HAP-1 (cell line): Measurements from ENCODE around the gene HIP1R.
"Not testable (repeated sequence)": the region's sequence is repeated elsewhere in the genome, so short reads cannot be mapped to it uniquely, and the experiment has no call there.

Source experiments
- DNase-seq, 2 experiments: peaks; one replicate each; pipeline ENCODE4 v3.0.0-alpha.2; 2016 to 2020; ENCODE audit warnings: low spot score in 2 of 2
- H3K27me3 ChIP-seq: fragments of 250-450 bp; sonication (Bioruptor Pico); 2 replicates; pipeline ENCODE4 v1.5.1; 2020; ENCODE audit warnings: low read depth, mild to moderate bottlenecking, moderate library complexity
- H3K36me3 ChIP-seq: fragments of 250-450 bp; sonication (Bioruptor Pico); replicated peaks from 2 replicates; pipeline ENCODE4 v1.5.1; 2020; ENCODE audit warnings: mild to moderate bottlenecking
- H3K4me1 ChIP-seq: fragments of 250-450 bp; sonication (Bioruptor Pico); 2 replicates; pipeline ENCODE4 v1.5.1; 2020; ENCODE audit warnings: mild to moderate bottlenecking
- H3K4me3 ChIP-seq: fragments of 250-450 bp; sonication (Bioruptor Pico); 2 replicates; pipeline ENCODE4 v1.5.1; 2020; ENCODE audit warnings: mild to moderate bottlenecking, moderate library complexity
- H3K9me3 ChIP-seq: fragments of 250-450 bp; sonication (Bioruptor Pico); 2 replicates; pipeline ENCODE4 v1.5.1; 2020; ENCODE audit warnings: mild to moderate bottlenecking, moderate library complexity
- in situ Hi-C: fragments of 300-500 bp; cut with MboI; formaldehyde crosslinking; loops from 3 replicates; pipeline ENCODE4 v1.14.3; 2020; ENCODE audit warnings: low sequenced_read_pairs, inconsistent platforms, mixed read lengths

HIP1R gene

DNA sequence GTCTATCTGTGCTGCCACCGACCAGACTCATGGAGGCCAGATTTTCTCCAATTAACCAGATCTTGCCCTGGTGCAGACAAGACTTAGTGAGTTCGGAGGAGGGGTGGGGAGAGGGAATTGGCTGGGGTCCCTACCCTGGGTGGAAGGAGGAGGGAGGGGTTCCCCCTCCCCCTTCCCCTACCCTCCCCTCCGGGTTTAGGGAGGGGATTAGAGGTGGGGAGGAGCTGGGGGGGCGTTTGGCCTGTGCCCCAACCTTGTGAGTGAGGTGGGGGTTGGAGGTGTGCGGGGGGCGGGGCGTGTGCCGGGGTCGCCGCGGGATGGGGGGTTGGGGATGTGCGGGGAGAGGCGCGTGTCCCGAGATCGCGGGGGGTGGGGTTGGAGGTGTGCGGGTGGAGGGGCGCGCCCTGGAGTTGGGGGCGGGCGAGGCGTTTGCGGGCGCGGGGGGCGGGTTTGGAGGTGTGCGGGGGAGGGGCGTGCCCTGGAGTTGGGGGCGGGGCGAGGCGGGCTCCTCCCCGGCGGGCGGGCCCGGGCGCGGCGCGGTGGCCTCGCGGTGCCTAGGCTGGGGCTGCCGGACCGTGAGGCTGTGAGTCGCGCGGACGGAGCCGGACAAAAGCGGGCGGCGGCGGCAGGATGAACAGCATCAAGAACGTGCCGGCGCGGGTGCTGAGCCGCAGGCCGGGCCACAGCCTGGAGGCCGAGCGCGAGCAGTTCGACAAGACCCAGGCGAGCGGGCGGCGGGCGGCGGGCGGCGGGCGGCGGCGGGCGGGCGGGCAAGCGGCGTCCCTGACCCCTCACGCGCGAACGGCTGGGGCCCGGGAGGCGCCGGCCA, at the start of gene HIP1R:
Gene HIP1R, plus strand, starts transcription at position 537 of the 829 bp plus-strand sequence. Its CDS starts 94 bp downstream, at position 631.
- Histone ChIP-seq H3K27me3 (no peaks in the 10 kb centered on the region), H3K36me3 (0 out of 2 replicates have a peak, but pooled peaks cover 2% of the 10 kb centered on the region), H3K4me3 (peak within 1 kb of the TSS; percentile 54), H3K9me3 (no peaks in the 10 kb centered on the region), H3K4me1 (peaks cover 23% of the 10 kb centered on the region)
- in situ Hi-C loops: no loop called here
- DNase-seq: peak in 1 of 2 experiments; percentile 70

- no peaks in the 10 kb centered on the region for H3K36me3 ChIP-seq
- no peak overlapping the region for H3K4me3 ChIP-seq
- H3K9me3 ChIP-seq: no peaks in the 10 kb centered on the region
- no peaks in the 10 kb centered on the region for H3K27me3 ChIP-seq
- in situ Hi-C loops: no loop called here
- peaks cover under 1% of the 10 kb centered on the region for H3K4me1 ChIP-seq
- DNase-seq: no peak
Measured at GRCh38 chr12:122785503-122785902, 49.8 kb upstream of the HIP1R start.

GRCh38 chr12:122788387-122788786, 46.9 kb upstream of the HIP1R start:
- Histone ChIP-seq H3K27me3 (no peaks in the 10 kb centered on the region), H3K9me3 (no peaks in the 10 kb centered on the region), H3K36me3 (no peaks in the 10 kb centered on the region), H3K4me3 (no peak overlapping the region), H3K4me1 (peaks cover 7% of the 10 kb centered on the region)
- in situ Hi-C loops: no loop called here
- DNase-seq: no peak

GRCh38 chr12:122789637-122790036, 45.6 kb upstream of the HIP1R start:
- H3K27me3 ChIP-seq: no peaks in the 10 kb centered on the region
- in situ Hi-C loops: no loop called here

DNA sequence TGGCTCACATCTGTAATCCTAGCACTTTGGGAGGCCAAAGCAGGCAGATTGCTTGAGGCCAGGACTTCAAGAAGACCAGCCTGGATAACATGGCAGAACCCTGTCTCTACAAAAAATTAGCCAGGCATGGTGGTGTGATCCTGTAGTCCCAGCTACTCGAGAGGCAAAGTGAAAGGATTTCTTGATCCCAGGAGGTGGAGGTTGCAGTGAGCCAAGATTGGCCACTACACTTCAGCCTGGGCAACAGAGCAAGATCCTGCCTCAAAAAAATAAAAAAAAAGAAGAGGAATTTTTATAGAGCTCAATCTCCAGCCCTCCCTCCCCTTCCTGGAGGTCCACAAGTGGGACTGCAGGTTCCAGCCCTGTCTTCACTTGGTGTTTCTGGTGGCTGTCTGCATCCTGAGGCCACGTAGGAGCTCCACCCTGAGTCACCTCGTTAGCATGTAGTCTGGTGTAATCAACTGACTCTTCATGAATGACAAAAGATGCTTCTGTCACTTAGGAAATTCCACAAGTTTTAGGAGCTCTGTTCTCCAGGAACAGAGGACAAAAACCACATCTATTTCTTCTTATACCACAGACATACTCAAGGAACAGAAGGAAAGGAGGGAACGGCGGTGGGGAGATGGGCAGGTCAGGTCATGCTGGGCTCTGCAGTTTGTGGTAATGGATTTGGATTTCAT, 44.7 kb upstream of the HIP1R start:
- peak; percentile 44 to 55 for DNase-seq
- in situ Hi-C loops: no loop called here
- Histone ChIP-seq H3K4me3 (no peak overlapping the region), H3K36me3 (no peaks in the 10 kb centered on the region), H3K27me3 (no peaks in the 10 kb centered on the region), H3K9me3 (no peaks in the 10 kb centered on the region), H3K4me1 (peaks cover 7% of the 10 kb centered on the region)

More at GRCh38 chr12:122789637-122790036, 45.6 kb upstream of the HIP1R start:
- Histone ChIP-seq H3K36me3 (no peaks in the 10 kb centered on the region), H3K4me3 (no peak overlapping the region), H3K4me1 (peaks cover 7% of the 10 kb centered on the region), H3K9me3 (no peaks in the 10 kb centered on the region)
- no peak for DNase-seq

GRCh38 chr12:122793685-122794106, 41.6 kb upstream of the HIP1R start:
- Histone ChIP-seq H3K27me3 (no peaks in the 10 kb centered on the region), H3K9me3 (no peaks in the 10 kb centered on the region), H3K4me1 (peaks cover 7% of the 10 kb centered on the region), H3K4me3 (no peak overlapping the region), H3K36me3 (no peaks in the 10 kb centered on the region)
- in situ Hi-C loops: no loop called here
- peak; percentile 22 to 66 for DNase-seq

- no peaks in the 10 kb centered on the region for H3K36me3 ChIP-seq
- no peaks in the 10 kb centered on the region for H3K27me3 ChIP-seq
- H3K9me3 ChIP-seq: no peaks in the 10 kb centered on the region
- H3K4me3 ChIP-seq: no peak overlapping the region
- no peak for DNase-seq
- peaks cover 4% of the 10 kb centered on the region for H3K4me1 ChIP-seq
- in situ Hi-C loops: no loop called here
Measured at GRCh38 chr12:122795807-122796206, 39.5 kb upstream of the HIP1R start.

DNA sequence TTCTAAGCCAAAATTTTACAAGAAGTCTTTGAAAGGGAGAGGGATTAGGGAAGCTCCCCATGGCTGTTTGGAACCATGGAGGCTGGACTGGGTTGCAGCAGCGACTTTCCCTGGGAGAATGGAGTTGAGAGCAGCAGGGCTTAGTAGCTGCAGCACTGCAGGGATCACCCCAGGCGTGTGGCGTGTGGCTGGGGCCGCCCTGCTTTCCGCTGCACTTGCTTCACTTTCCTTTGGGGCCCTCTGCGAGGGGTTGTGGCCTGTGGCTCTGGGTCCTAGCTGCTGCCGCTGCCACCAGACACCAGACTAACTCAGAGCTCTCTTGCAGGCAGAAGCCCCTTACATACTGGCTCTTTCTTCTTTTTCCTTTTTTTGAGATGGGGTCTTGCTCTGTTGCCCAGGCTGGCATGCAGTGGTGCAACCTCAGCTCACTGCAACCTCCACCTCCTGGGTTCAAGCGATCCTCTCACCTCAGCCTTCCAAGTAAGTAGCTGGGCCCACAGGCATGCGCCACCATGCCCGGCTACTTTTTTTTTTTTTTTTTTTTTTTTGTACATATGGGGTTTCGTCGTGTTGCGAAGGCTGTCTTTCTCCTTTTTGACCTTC, 35.5 kb upstream of the HIP1R start:
- H3K36me3 ChIP-seq: no peaks in the 10 kb centered on the region
- 0 out of 2 replicates have a peak, but pooled peaks cover 4% of the 10 kb centered on the region for H3K4me1 ChIP-seq
- DNase-seq: no peak
- in situ Hi-C loops: no loop called here
- no peak overlapping the region for H3K4me3 ChIP-seq
- H3K27me3 ChIP-seq: no peaks in the 10 kb centered on the region
- no peaks in the 10 kb centered on the region for H3K9me3 ChIP-seq

DNA sequence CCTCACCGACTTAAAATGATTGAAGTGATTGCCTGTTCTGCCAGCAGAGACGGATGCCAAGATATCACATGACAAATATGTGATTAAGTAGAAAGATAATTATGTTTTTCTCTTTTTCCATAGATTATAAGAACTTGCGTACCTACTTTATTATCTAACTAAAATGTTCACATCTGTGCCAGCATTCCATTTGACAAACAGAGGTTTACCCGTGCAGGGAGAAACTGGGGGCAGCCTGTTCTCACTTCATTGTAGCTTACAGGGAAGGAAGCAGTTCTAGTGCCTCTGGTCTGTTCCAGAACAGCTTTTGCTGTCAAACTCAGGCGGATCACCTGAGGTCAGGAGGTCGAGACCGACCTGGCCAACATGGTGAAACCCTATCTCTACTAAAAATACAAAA, 31.3 kb upstream of the HIP1R start:
- 0 out of 2 replicates have a peak, but pooled peaks cover 4% of the 10 kb centered on the region for H3K4me1 ChIP-seq
- in situ Hi-C loops: no loop called here

DNA sequence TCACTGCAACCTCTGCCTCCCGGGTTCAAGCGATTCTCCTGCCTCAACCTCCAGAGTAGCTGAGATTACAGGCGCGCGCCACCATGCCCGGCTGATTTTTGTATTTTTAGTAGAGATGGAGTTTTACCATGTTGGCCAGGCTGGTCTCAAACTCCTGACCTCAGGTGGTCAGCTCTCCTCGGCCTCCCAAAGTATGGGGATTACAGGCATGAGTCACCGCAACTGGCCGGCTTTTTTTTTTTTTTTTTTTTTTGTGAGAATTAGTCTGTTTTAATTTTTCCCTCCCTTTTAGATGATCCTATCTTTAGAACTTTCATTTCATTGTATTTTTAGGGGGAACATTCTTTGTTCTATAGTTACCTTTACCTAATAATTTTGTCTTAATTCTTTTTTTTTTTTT, 30.3 kb upstream of the HIP1R start:
- H3K4me3 ChIP-seq, in situ Hi-C loops, H3K4me1 ChIP-seq: not testable (repeated sequence)

More for the DNA sequence above, 31.3 kb upstream of the HIP1R start:
- Histone ChIP-seq H3K36me3 (no peaks in the 10 kb centered on the region), H3K4me3 (no peak overlapping the region), H3K27me3 (no peaks in the 10 kb centered on the region), H3K9me3 (peaks cover 4% of the 10 kb centered on the region; the same call in 1 of the 2 replicates)
- no peak for DNase-seq

DNA sequence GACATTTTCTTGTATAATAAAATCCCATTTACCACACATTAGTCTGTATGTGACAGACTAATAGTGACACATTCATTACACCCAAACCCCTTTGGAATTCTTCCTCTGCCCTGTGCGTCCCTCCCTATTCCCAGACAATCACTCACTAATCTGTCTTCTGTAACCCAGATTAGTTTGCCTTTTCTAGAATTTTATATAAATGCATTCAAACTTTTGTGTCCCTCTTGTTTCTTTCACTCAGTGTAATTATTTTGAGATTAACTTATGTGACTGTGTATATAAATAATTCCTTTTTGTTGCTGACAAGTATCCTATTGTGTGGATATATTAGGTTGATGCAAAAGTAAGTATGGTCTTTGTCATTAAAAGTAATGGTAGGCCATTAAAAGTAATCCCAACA, 27.6 kb upstream of the HIP1R start:
- in situ Hi-C loops: no loop called here
- Histone ChIP-seq H3K9me3 (peaks cover 4% of the 10 kb centered on the region; the same call in 1 of the 2 replicates), H3K36me3 (no peaks in the 10 kb centered on the region), H3K27me3 (no peaks in the 10 kb centered on the region), H3K4me1 (peaks cover 4% of the 10 kb centered on the region; the same call in 1 of the 2 replicates), H3K4me3 (no peak overlapping the region)
- DNase-seq: peak; percentile 69 to 97

More for the DNA sequence above, 30.3 kb upstream of the HIP1R start:
- not testable (repeated sequence) for H3K9me3 ChIP-seq, DNase-seq, H3K36me3 ChIP-seq, H3K27me3 ChIP-seq

- no peak for DNase-seq
- peaks cover 4% of the 10 kb centered on the region; the same call in 1 of the 2 replicates for H3K9me3 ChIP-seq
- no peaks in the 10 kb centered on the region for H3K27me3 ChIP-seq
- H3K36me3 ChIP-seq: no peaks in the 10 kb centered on the region
- in situ Hi-C loops: no loop called here
- no peak overlapping the region for H3K4me3 ChIP-seq
- H3K4me1 ChIP-seq: no peaks in the 10 kb centered on the region; the same call in 1 of the 2 replicates
Measured at GRCh38 chr12:122811777-122812176, 23.5 kb upstream of the HIP1R start.

DNA sequence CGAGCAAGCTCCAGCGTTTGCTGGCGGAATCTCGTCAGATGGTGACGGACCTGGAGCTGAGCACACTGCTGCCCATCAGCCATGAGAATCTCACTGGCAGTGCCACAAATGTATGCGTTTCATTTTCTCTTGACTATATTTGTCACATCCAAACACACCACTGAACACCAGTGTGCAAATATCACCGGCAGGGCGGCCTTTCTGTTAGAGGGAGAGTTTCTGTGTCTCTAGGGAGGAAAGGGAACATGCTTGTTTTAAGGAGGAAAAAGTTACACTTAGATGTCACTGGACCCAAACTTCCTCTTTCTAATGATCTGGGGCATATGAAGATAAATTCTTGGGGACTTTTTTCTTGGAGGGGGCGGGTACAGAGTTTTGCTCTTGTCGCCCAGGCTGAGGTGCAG, 21.9 kb upstream of the HIP1R start:
- in situ Hi-C loops: no loop called here
- DNase-seq: no peak
- Histone ChIP-seq H3K27me3 (no peaks in the 10 kb centered on the region), H3K36me3 (no peaks in the 10 kb centered on the region), H3K4me3 (no peak overlapping the region), H3K4me1 (no peaks in the 10 kb centered on the region; the same call in 1 of the 2 replicates), H3K9me3 (peaks cover 4% of the 10 kb centered on the region; the same call in 1 of the 2 replicates)
